Activated naive CD8-positive, alpha-beta T cell treated with anti-CD3 and anti-CD28 coated beads, Interleukin-2, amount 50 U/mL, for 24 hours (primary cell): ENCODE data around the gene CHRNB4.
A peak's percentile ranks its signal among the peaks of the same experiment; 100 is the strongest.

Experiments used
- ATAC-seq: fragments of 150-1000 bp; cut with Tn5 transposase; one replicate; pipeline ENCODE4 v1.10.0; 2021
- DNase-seq: peaks from one replicate; pipeline ENCODE4 v3.0.0; 2021
- H3K27ac Mint-ChIP-seq: one replicate; pipeline ENCODE4 v1.8.0; 2021; ENCODE audit warnings: mild to moderate bottlenecking, mixed read lengths
- H3K27me3 Mint-ChIP-seq: one replicate; pipeline ENCODE4 v1.8.0; 2021; ENCODE audit warnings: mixed read lengths
- H3K36me3 Mint-ChIP-seq: one replicate; pipeline ENCODE4 v1.8.0; 2021; ENCODE audit warnings: low read depth, mixed read lengths
- H3K4me1 Mint-ChIP-seq: one replicate; pipeline ENCODE4 v1.8.0; 2021; ENCODE audit warnings: mixed read lengths
- H3K4me3 Mint-ChIP-seq: one replicate; pipeline ENCODE4 v1.8.0; 2021; ENCODE audit warnings: mild to moderate bottlenecking, moderate library complexity, mixed read lengths
- H3K9me3 Mint-ChIP-seq: one replicate; pipeline ENCODE4 v1.8.0; 2021; ENCODE audit warnings: mixed read lengths

Gene CHRNB4

GRCh38 chr15:78651007-78651406, 10.0 kb upstream of the CHRNB4 start:
- Mint-ChIP-seq H3K27me3 (no peaks in the 10 kb centered on the region), H3K4me1 (no peaks in the 10 kb centered on the region), H3K9me3 (no peaks in the 10 kb centered on the region), H3K27ac (no peak overlapping the region), H3K36me3 (no peaks in the 10 kb centered on the region), H3K4me3 (no peak overlapping the region)
- DNase-seq (no peak), ATAC-seq (no peak)

DNA sequence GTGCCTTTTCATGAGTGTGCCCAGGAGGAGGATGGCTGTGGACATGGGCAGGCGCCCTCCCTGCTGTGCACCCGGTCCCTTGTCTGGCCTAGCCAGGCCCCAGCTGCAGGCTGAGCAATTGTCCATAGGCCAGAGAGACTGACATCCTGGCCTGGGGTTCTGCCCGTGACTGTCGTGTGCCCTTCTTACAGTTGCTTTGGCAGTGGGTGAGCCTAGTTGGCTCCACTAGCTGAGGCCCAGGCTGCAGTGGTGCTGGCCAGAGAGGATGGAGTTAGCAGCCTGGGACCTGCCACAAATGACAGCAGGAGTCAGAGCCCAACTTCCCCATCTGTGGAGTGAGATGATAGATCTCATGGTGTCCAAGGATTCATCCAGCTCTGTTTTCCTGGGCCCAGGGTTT, 9.0 kb upstream of the CHRNB4 start:
- Mint-ChIP-seq H3K9me3 (no peaks in the 10 kb centered on the region), H3K27ac (no peak overlapping the region), H3K4me3 (no peak overlapping the region), H3K27me3 (no peaks in the 10 kb centered on the region), H3K4me1 (no peaks in the 10 kb centered on the region), H3K36me3 (no peaks in the 10 kb centered on the region)
- DNase-seq = no peak
- ATAC-seq = no peak

- H3K9me3 Mint-ChIP-seq = no peaks in the 10 kb centered on the region
- peaks cover 3% of the 10 kb centered on the region for H3K27me3 Mint-ChIP-seq
- H3K27ac Mint-ChIP-seq = no peak overlapping the region
- DNase-seq (no peak), ATAC-seq (no peak)
- H3K4me3 Mint-ChIP-seq = no peak overlapping the region
- peaks cover 5% of the 10 kb centered on the region for H3K4me1 Mint-ChIP-seq
- H3K36me3 Mint-ChIP-seq = no peaks in the 10 kb centered on the region
Observed at GRCh38 chr15:78645009-78645408, 4.0 kb upstream of the CHRNB4 start.

GRCh38 chr15:78642331-78642730, 1.3 kb upstream of the CHRNB4 start:
- Mint-ChIP-seq H3K4me3 (no peak overlapping the region), H3K9me3 (no peaks in the 10 kb centered on the region), H3K27ac (no peak overlapping the region), H3K36me3 (no peaks in the 10 kb centered on the region), H3K4me1 (peaks cover 5% of the 10 kb centered on the region), H3K27me3 (peaks cover 3% of the 10 kb centered on the region)
- DNase-seq (no peak), ATAC-seq (no peak)

GRCh38 chr15:78641749-78642275, 802 bp upstream of the CHRNB4 start:
- Mint-ChIP-seq H3K4me3 (peak overlapping the region; percentile 46), H3K4me1 (peaks cover 5% of the 10 kb centered on the region), H3K9me3 (no peaks in the 10 kb centered on the region), H3K36me3 (no peaks in the 10 kb centered on the region), H3K27me3 (peaks cover 6% of the 10 kb centered on the region), H3K27ac (no peak overlapping the region)
- peak; percentile 6 for ATAC-seq
- no peak for DNase-seq

DNA sequence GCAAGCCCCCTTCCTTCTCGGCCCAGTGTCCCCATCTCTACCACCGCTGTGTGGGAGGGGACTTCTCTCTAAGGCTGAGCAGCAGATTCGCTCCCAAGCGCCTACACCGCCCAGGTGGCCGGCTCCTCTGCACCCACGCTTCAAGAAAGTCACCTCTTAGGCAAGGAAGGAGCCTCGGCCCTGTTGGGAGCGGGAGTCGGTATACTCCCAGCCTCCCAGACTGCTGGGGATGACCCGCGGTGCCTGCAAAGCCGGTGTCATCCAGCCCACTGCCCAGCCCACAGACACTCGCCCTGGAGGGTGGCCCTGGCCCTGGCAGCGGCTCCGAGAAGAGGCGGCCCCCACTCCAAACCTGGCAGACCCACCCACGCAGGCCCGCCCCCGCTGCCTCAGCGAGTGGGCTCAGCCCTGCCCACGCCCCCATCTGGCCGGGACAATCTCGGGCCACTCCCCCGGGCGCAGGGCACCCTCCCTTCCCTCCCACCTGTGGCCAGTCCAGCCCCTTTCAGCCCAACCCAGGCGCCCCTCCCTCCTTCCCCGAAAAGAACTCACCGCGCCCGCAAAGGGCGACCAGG, 396 bp downstream of the CHRNB4 start:
- Mint-ChIP-seq H3K9me3 (no peaks in the 10 kb centered on the region), H3K27me3 (peaks cover 8% of the 10 kb centered on the region), H3K4me3 (peak overlapping the region; percentile 11), H3K36me3 (no peaks in the 10 kb centered on the region), H3K27ac (no peak overlapping the region), H3K4me1 (peaks cover 5% of the 10 kb centered on the region)
- ATAC-seq (no peak), DNase-seq (no peak)

GRCh38 chr15:78638658-78639314, 2.2 kb downstream of the CHRNB4 start:
- Mint-ChIP-seq H3K27me3 (peaks cover 8% of the 10 kb centered on the region), H3K4me1 (peaks cover 5% of the 10 kb centered on the region), H3K27ac (no peak overlapping the region), H3K4me3 (no peak overlapping the region), H3K36me3 (no peaks in the 10 kb centered on the region), H3K9me3 (peaks cover under 1% of the 10 kb centered on the region)
- peak; percentile 55 for ATAC-seq
- peak; percentile 71 for DNase-seq

DNA sequence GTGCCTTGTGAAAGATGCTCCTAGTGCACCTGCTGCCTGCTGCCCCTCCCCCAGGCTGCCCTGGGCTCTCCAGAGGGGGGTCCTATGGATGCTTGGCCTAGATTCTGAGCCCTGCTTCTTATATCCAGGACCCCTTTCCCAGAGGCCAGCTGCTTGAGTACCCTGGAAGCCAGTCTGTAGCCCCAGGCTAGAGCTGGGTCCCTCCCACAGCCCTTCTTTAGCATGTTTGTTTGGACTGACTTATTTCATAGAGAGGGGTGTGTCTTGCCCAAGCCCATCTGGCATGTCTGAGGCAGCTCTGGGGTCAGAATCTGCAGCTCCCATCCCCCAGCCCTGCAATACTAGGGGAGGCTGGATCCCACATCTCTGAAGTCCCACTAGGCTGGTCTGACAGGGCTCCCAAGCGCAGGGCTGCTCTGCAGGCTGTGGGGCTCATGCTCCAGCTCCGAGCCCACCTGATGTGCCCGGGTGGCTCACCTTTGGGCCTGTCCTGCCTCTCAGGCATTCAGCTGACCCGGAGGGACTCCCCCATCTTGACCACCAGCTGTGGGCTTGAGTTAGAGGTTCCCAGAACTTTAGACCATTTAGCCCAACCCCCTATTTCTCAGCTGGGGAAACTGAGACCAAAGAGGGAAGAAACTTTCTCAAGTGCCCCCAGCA, 3.1 kb downstream of the CHRNB4 start:
- no peak overlapping the region for H3K27ac Mint-ChIP-seq
- H3K4me3 Mint-ChIP-seq = no peak overlapping the region
- no peaks in the 10 kb centered on the region for H3K36me3 Mint-ChIP-seq
- no peak for DNase-seq
- peaks cover 8% of the 10 kb centered on the region for H3K27me3 Mint-ChIP-seq
- peaks cover 5% of the 10 kb centered on the region for H3K4me1 Mint-ChIP-seq
- ATAC-seq = no peak
- H3K9me3 Mint-ChIP-seq = peaks cover 9% of the 10 kb centered on the region

- no peak overlapping the region for H3K27ac Mint-ChIP-seq
- peaks cover 3% of the 10 kb centered on the region for H3K4me1 Mint-ChIP-seq
- no peak for ATAC-seq
- peaks cover 10% of the 10 kb centered on the region for H3K9me3 Mint-ChIP-seq
- H3K4me3 Mint-ChIP-seq = no peak overlapping the region
- no peak for DNase-seq
- peaks cover 7% of the 10 kb centered on the region for H3K27me3 Mint-ChIP-seq
- no peaks in the 10 kb centered on the region for H3K36me3 Mint-ChIP-seq
Observed at GRCh38 chr15:78636378-78636859, 4.6 kb downstream of the CHRNB4 start.

- Mint-ChIP-seq H3K9me3 (peaks cover 10% of the 10 kb centered on the region), H3K4me1 (no peaks in the 10 kb centered on the region), H3K27me3 (peaks cover 5% of the 10 kb centered on the region), H3K27ac (no peak overlapping the region), H3K4me3 (no peak overlapping the region), H3K36me3 (no peaks in the 10 kb centered on the region)
- DNase-seq (no peak), ATAC-seq (no peak)
Observed at GRCh38 chr15:78635346-78635745, 5.7 kb downstream of the CHRNB4 start.

DNA sequence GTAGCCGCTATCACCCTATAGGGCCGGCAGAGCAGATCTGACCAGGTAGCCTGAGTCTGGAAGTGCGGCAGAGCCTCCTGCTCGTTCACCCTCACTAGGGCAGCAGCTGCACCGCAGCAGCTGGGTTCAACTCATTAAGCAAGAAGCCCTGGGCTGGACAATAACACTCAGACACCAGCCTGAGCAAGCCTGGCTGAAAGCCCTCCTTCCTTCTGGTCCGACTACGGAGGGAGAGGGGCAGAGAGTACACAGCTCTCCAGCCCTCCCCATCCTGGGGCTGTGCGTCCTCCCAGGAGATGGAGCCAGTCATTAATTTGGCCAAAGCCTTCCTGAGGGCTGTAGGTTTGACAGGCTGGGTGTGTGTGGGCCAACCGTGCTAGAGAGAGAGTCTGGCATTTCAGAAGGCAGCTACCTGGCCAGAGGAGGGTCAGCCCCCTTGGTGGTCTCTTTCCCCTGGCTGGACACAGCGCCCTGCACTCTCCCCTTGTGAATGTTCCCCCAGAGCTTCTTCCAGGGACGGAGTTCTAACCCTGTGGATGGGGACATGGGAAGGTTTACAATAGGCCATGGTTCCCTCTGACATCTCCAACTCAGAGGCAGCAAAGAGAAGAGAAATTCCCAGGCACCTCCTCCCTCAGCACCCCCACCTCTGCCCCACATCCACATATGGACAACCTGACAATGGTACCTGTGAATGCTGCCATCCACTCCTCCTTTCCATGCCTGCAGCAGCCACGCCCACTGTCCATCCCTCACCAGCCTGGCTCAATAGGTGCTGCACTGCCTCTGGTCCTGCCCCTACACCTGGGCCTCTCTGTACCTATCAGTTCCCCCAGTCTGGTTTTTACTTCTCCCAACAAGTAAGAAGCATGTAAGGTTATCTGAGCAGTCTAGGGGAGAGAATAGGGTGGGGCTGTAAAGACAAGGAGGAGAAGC, 6.5 kb downstream of the CHRNB4 start:
- Mint-ChIP-seq H3K36me3 (no peaks in the 10 kb centered on the region), H3K4me1 (no peaks in the 10 kb centered on the region), H3K4me3 (no peak overlapping the region), H3K27ac (no peak overlapping the region), H3K27me3 (peaks cover 5% of the 10 kb centered on the region), H3K9me3 (peaks cover 10% of the 10 kb centered on the region)
- DNase-seq = no peak
- no peak for ATAC-seq

DNA sequence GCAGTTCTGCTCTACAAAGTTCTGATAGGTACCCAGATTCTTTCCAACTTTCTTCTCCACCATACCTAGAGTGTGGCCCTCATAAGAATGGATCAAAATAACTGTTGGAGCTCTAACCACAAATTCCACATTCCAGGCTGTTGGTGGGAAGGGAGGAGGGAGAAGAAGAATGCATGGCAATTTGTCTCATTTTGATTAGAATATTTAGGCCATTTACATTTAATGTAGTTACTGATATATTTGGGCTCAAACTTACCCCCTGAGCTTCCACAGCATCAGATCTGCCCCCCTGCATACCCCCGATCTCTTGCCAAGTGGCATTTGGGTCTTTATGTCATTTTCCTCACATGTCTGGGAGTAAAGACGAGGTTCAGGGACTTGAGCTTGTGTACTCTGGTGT, 7.7 kb downstream of the CHRNB4 start:
- DNase-seq = no peak
- Mint-ChIP-seq H3K36me3 (no peaks in the 10 kb centered on the region), H3K27ac (no peak overlapping the region), H3K27me3 (peaks cover 5% of the 10 kb centered on the region), H3K4me1 (no peaks in the 10 kb centered on the region), H3K9me3 (peaks cover 10% of the 10 kb centered on the region), H3K4me3 (no peak overlapping the region)
- no peak for ATAC-seq

DNA sequence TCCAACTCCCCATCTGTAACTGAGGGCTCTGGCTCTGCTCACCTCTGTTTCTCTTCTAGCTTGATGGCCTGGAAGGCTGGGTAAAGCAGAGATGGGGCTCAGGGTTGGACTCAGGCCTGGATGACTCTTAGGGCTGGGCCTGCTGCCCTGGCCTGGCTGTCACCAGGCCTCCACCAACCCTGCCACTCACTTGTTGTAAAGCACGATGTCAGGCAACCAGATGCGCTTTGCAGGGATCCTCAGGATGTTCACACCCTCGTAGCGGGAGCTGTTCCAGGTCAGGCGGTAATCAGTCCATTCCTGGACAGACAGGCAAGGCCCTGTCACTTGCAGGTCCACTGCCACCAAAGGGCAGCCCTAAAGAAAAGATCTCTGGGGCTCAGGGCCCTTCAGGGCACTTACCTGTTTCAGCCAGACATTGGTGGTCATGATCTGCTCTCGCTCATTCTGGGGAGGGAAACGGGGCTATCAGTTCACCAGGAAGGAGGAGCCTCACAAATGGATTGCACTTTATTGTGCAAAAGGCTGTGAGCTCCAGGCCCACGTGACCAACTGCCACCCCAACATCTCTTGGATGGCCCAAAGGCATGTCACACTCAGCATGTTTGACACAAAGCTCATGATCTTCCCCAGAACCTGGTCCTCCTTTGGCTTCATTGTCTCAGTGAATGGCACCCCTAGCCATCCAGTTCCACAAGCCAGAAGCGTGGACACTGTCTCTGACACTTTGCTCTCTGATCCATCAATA, 9.9 kb downstream of the CHRNB4 start:
- no peaks in the 10 kb centered on the region for H3K36me3 Mint-ChIP-seq
- no peaks in the 10 kb centered on the region for H3K4me1 Mint-ChIP-seq
- ATAC-seq = no peak
- H3K27me3 Mint-ChIP-seq = peaks cover 2% of the 10 kb centered on the region
- DNase-seq = no peak
- peaks cover 10% of the 10 kb centered on the region for H3K9me3 Mint-ChIP-seq
- H3K27ac Mint-ChIP-seq = no peak overlapping the region
- no peak overlapping the region for H3K4me3 Mint-ChIP-seq

GRCh38 chr15:78629716-78630065, 11.3 kb downstream of the CHRNB4 start:
- H3K4me1 Mint-ChIP-seq = no peaks in the 10 kb centered on the region
- DNase-seq = no peak

More at GRCh38 chr15:78629716-78630065, 11.3 kb downstream of the CHRNB4 start:
- Mint-ChIP-seq H3K27ac (no peak overlapping the region), H3K9me3 (peaks cover 10% of the 10 kb centered on the region), H3K36me3 (no peaks in the 10 kb centered on the region), H3K27me3 (peaks cover 2% of the 10 kb centered on the region), H3K4me3 (no peak overlapping the region)
- no peak for ATAC-seq
